ENCODE results near the gene TEC. TPM values are rescaled to one million over a fixed set of nuclear protein-coding genes. Genes with fewer than 3 reads are reported as not detected.

Gene TEC
- total RNA-seq, 2 experiments from 2014 or later, result 3.6 to 4.2 TPM

GRCh38 chr4:48248559-48248953 lies 21.1 kb downstream of the TEC start:
- Mint-ChIP-seq H3K9me3 (peaks cover 2% of the 10 kb centered on the region), H3K4me3 (no peak overlapping the region), H3K4me1 (ENCODE audit: low read depth) (peaks cover 2% of the 10 kb centered on the region), H3K36me3 (ENCODE audit: low read depth) (peaks cover 1% of the 10 kb centered on the region), H3K27me3 (no peaks in the 10 kb centered on the region), H3K27ac (no peak overlapping the region)
- no peak for TF ChIP-seq CTCF (IDR thresholded peaks at IDR 0.05)
- ChIA-PET POLR2A (no interaction called here), CTCF (no interaction called here)
- DNase-seq (no peak), ATAC-seq (no peak)
- intact Hi-C loops (cut with micrococcal nuclease), result no loop called here

GRCh38 chr4:48247878-48248558 lies 21.6 kb downstream of the TEC start:
- Mint-ChIP-seq H3K4me1 (ENCODE audit: low read depth) (peaks cover 2% of the 10 kb centered on the region), H3K9me3 (peaks cover 2% of the 10 kb centered on the region), H3K27me3 (no peaks in the 10 kb centered on the region), H3K27ac (no peak overlapping the region), H3K4me3 (no peak overlapping the region), H3K36me3 (ENCODE audit: low read depth) (peaks cover 1% of the 10 kb centered on the region)
- no peak for DNase-seq
- CTCF ChIA-PET, result no interaction called here
- intact Hi-C loops (cut with micrococcal nuclease), result no loop called here
- ATAC-seq, result no peak
- POLR2A ChIA-PET, result no interaction called here
- TF ChIP-seq CTCF (IDR thresholded peaks at IDR 0.05), result no peak

DNA sequence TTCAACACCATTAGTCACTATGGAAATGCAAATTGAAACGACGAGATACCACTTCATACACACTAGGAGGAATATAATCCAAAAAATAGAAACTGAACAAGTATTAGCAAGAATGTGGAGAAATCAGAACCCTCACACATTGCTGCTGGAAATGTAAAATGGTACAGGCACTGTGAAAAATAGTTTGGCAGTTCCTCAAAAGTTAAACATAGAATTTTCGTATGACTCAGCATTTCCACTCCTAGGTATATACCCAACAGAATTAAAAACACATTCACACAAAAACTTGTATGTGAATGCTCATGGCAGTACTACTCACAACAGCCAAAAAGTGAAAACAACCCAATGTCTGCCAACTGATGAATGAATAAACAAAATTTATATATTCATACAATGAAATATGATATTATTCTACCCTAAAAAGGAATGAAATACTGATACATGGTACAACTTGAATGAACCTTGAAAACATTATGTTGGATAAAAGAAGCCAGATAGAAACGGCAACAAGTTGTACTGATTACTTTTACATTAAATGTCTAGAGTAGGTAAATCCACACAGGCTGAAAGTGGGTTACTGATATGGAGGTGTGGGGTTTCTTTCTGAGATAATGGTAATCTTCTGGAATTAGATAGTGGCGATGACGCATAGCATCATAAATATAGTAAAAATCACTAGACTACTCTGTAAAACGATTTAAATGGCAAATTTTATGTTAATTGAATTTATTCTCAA lies 22.3 kb downstream of the TEC start:
- no peak for DNase-seq
- H3K27me3 Mint-ChIP-seq, result no peaks in the 10 kb centered on the region
- intact Hi-C loops (cut with micrococcal nuclease), result no loop called here
- TF ChIP-seq CTCF (IDR thresholded peaks at IDR 0.05), result no peak
- no peak overlapping the region for H3K4me3 Mint-ChIP-seq
- ATAC-seq, result no peak
- no peak overlapping the region for H3K27ac Mint-ChIP-seq
- peaks cover 1% of the 10 kb centered on the region for H3K36me3 Mint-ChIP-seq (ENCODE audit: low read depth)
- ChIA-PET CTCF (no interaction called here), POLR2A (no interaction called here)
- peaks cover 4% of the 10 kb centered on the region for H3K4me1 Mint-ChIP-seq (ENCODE audit: low read depth)
- peaks cover 2% of the 10 kb centered on the region for H3K9me3 Mint-ChIP-seq

DNA sequence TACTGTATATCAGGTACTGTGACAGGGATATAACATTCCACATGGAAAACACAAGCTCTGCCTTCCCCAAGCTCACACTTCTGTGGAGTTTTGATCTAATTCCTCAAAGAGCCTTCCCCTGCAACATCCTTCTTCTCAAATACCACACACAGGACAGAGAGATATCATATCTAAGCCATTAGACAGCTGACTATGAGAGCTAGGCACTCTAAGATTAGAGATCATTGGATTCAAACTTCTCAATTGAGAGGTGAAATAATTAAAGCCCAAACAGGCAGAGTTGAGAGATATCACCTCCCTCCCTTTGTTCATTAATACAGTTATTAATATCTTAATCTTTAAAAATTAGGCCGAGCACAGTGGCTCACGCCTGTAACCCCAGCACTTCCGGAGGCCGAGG lies 25.0 kb downstream of the TEC start:
- H3K27ac Mint-ChIP-seq, result no peak overlapping the region
- no peak for TF ChIP-seq CTCF (IDR thresholded peaks at IDR 0.05)
- DNase-seq (no peak), ATAC-seq (no peak)
- peaks cover 4% of the 10 kb centered on the region for H3K4me1 Mint-ChIP-seq (ENCODE audit: low read depth)
- H3K4me3 Mint-ChIP-seq, result no peak overlapping the region
- peaks cover 2% of the 10 kb centered on the region for H3K9me3 Mint-ChIP-seq
- peaks cover 1% of the 10 kb centered on the region for H3K27me3 Mint-ChIP-seq
- H3K36me3 Mint-ChIP-seq (ENCODE audit: low read depth), result peaks cover 1% of the 10 kb centered on the region
- ChIA-PET POLR2A (no interaction called here), CTCF (no interaction called here)
- intact Hi-C loops (cut with micrococcal nuclease), result no loop called here

DNA sequence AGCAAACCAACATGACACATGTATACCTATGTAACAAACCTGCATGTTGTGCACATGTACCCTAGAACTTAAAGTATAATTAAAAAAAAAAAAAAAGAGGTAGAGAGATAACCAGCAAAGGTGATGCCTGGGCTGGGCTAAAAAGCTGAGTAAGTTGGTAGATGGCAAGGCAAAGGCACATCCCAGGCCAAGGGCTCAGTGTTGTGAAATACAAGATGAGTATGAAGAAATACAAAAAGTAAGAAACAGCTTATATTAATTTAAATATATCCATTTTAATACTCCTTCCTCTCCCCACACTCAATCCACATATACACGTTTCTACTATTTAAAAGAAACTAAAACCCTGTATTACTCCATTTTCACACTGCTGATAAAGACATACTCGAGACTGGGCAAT lies 25.8 kb downstream of the TEC start:
- Mint-ChIP-seq H3K4me1 (ENCODE audit: low read depth) (peaks cover 4% of the 10 kb centered on the region), H3K4me3 (no peak overlapping the region), H3K36me3 (ENCODE audit: low read depth) (peaks cover 1% of the 10 kb centered on the region), H3K27ac (no peak overlapping the region), H3K9me3 (peaks cover 2% of the 10 kb centered on the region), H3K27me3 (peaks cover 1% of the 10 kb centered on the region)
- DNase-seq, result no peak
- ChIA-PET POLR2A (interaction anchor here (0.6 kb wide), 1 partner anchor 366 kb away, joined by 5 read pairs; no protein-coding TSS in a partner anchor), CTCF (no interaction called here)
- intact Hi-C loops (cut with micrococcal nuclease), result no loop called here
- no peak for ATAC-seq
- TF ChIP-seq CTCF (IDR thresholded peaks at IDR 0.05), result no peak
